C4-2B (cell line): ENCODE measurements around the gene TMIGD1.
A peak's percentile ranks its signal among the peaks of the same experiment; 100 is the strongest.

Experiments
- H3K27ac ChIP-seq: fragments of 450-650 bp; 2 replicates; pipeline ENCODE4 v1.5.1; 2017
- ZFX ChIP-seq: fragments of 450-650 bp; IDR thresholded peaks from 2 replicates; pipeline ENCODE4 v1.6.1; 2017
- TF ChIP-seq, protein P1 (sequence below): fragments of 450-650 bp; conservative IDR thresholded peaks from 2 replicates; pipeline ENCODE4 v1.5.1; 2017; ENCODE audit warnings: mild to moderate bottlenecking

TMIGD1 gene

GRCh38 chr17:30345527-30346075, 11.7 kb upstream of the TMIGD1 start:
- no peak for TF ChIP-seq ZFX
- TF ChIP-seq, protein P1, sequence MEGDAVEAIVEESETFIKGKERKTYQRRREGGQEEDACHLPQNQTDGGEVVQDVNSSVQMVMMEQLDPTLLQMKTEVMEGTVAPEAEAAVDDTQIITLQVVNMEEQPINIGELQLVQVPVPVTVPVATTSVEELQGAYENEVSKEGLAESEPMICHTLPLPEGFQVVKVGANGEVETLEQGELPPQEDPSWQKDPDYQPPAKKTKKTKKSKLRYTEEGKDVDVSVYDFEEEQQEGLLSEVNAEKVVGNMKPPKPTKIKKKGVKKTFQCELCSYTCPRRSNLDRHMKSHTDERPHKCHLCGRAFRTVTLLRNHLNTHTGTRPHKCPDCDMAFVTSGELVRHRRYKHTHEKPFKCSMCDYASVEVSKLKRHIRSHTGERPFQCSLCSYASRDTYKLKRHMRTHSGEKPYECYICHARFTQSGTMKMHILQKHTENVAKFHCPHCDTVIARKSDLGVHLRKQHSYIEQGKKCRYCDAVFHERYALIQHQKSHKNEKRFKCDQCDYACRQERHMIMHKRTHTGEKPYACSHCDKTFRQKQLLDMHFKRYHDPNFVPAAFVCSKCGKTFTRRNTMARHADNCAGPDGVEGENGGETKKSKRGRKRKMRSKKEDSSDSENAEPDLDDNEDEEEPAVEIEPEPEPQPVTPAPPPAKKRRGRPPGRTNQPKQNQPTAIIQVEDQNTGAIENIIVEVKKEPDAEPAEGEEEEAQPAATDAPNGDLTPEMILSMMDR = no peak
- H3K27ac ChIP-seq = peak overlapping the region; percentile 93

DNA sequence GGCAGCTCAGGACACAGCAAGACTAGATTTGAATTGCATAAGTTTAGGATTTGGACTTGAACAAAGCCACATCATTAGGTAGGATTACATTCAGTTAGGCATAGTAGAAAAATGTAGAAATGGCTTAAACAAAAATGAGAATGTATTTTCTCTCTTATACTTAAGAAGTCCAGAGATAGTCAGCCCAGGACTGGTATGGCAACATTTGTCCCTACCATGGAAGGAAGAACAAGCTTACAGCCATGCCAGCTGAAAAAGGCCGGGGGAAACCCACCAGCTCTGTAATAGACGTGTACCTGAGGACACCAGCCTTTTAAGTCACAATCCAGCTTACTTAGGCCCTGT, 11.2 kb upstream of the TMIGD1 start:
- TF ChIP-seq, protein P1 = no peak
- no peak for TF ChIP-seq ZFX
- peak overlapping the region; percentile 93 for H3K27ac ChIP-seq

DNA sequence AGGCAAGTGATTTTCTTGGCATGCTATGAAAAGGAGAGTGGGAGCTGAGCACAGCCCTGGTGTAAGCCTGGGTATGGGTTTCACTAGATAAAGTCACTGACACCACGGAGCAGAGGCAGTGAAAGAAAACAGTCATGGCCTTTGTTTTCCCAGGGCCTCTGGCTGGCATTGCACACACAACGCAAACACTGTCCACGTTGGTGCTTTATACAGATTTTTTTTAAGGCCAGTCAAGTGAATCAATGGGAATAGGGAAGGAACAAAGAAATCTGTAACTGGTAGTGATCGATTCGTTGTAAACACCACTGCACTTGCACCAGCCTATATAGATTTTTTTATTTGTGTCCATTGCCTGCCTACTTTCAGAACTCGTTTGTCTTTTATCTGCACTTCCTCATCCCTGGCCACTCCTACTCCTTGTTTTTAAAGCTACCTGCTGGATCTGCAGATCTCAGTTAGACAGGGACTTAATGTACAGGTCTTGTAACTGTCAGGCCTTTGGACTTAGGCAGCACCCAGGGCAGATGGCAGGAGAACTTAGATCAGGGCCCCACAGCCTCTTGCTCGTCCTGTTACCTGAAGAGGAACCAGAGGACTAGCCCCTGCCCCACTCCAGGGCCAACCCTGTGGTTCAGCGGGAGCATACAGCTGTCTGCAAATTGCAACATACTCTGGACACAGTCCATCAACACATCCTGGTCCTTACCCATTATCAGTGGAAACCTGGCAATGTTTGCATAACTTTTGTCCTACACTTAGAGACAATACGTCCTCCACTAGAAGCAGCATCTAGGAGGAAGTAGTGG, 10.6 kb upstream of the TMIGD1 start:
- H3K27ac ChIP-seq = peak overlapping the region; percentile 93
- TF ChIP-seq ZFX = peak; percentile 50; the same call in 1 of the 2 replicates
- TF ChIP-seq, protein P1 = no peak

DNA sequence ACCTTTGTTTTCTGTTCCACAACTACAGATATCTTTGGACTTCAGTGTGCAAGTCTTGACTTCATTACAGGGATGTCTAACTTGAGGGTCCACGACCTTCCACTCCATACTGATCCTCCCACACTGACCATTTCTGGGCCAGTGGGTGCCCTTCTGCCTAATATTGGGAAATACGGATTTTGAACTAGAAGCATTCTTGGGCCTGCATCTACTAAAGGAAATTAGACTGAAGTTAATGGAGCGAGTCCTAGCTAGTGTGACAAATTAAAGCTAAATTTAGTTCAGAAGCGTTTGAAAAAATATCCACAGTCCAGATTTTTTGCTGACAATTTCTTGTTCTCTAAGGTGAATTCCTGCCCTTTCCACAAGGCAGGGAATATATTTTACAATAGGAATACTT, 9.9 kb upstream of the TMIGD1 start:
- TF ChIP-seq, protein P1 = no peak
- no peak for TF ChIP-seq ZFX
- peak overlapping the region; percentile 93 for H3K27ac ChIP-seq

DNA sequence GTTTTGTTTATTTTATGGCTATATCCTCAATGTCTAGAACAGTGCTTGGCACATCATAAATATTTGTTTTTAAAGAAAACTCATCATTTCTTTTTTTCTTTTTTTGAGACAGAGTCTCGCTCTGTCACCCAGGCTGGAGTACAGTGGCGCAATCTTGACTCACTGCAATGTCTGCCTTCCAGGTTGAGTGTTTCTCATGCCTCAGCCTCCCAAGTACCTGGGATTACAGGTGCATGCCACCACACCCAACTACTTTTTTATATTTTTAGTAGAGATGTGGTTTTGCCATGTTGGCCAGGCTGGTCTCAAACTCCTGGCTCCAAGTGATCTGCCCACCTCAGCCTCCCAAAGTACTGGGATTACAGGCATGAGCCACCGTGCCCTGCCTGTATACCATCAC, 9.4 kb upstream of the TMIGD1 start:
- peak overlapping the region; percentile 93 for H3K27ac ChIP-seq

GRCh38 chr17:30341703-30342249, 7.9 kb upstream of the TMIGD1 start:
- H3K27ac ChIP-seq = no peak overlapping the region
- TF ChIP-seq, protein P1 = no peak
- TF ChIP-seq ZFX = no peak

GRCh38 chr17:30340801-30341356, 7.0 kb upstream of the TMIGD1 start:
- peak overlapping the region; percentile 30; the same call in 1 of the 2 replicates for H3K27ac ChIP-seq
- TF ChIP-seq ZFX = no peak
- TF ChIP-seq, protein P1 = no peak
